ENCODE data around the gene AREL1. TPM values are rescaled to one million over a fixed set of nuclear protein-coding genes. Genes with fewer than 3 reads are reported as not detected.
"Not testable (repeated sequence)": the region's sequence is repeated elsewhere in the genome, so short reads cannot be mapped to it uniquely, and the experiment has no call there.

AREL1 gene, protein sequence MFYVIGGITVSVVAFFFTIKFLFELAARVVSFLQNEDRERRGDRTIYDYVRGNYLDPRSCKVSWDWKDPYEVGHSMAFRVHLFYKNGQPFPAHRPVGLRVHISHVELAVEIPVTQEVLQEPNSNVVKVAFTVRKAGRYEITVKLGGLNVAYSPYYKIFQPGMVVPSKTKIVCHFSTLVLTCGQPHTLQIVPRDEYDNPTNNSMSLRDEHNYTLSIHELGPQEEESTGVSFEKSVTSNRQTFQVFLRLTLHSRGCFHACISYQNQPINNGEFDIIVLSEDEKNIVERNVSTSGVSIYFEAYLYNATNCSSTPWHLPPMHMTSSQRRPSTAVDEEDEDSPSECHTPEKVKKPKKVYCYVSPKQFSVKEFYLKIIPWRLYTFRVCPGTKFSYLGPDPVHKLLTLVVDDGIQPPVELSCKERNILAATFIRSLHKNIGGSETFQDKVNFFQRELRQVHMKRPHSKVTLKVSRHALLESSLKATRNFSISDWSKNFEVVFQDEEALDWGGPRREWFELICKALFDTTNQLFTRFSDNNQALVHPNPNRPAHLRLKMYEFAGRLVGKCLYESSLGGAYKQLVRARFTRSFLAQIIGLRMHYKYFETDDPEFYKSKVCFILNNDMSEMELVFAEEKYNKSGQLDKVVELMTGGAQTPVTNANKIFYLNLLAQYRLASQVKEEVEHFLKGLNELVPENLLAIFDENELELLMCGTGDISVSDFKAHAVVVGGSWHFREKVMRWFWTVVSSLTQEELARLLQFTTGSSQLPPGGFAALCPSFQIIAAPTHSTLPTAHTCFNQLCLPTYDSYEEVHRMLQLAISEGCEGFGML
- 10 to 100 TPM; 57.3 to 62.4 TPM for total RNA-seq

DNA sequence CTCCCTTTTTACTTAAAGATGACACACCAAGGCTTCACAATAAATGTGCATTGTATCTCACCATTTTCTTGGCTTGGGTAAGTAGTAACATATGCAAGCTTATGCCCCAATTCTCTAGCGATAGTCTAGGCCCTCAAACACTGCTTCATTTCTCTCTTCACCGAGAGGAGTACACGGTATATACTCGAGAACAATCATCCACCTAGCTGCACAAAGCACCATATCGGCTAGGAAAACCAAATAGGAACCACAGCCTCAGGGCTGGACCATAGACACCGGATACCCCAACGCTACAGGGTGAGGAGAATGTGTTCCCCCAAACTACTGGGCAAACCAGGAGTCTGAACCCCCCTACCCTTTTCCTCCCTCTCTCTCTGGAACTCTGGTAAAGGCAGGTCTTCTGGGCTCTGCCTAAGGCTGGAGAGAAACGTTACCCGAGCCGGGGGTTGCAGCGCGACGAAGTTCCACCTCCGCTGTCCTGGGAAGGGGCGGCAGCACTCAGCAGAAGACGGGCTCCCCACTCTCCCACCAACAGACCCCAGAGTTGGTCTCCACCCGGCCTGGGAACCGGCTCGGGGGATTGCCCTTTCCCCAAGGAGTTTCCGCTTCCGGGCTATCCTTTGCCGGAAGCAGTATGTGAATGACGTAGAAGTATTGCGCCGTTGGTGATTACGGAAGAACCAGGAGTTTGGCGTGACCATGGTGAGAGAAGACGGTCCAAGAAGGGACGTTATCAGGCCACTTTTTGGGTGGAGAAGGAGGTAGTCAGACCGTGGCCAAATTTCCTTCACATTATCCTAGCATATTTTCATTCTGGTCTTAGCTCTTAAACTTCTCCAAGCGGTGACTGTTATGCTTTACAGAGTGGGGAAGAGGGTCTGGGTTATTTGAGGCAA lies at the start of gene AREL1, which contains the start of gene FCF1:
TSS of gene AREL1 (minus strand) at position 582 of the 896 bp plus-strand sequence. CDS start 27,465 bp downstream, outside the sequence.
TSS of gene FCF1 (plus strand) at position 646 of the 896 bp plus-strand sequence. CDS start at position 700, 54 bp downstream.
- H3K9me3 Mint-ChIP-seq, result no peaks in the 10 kb centered on the region
- peak within 1 kb of the TSS; percentile 86 to 97 for H3K27ac Mint-ChIP-seq
- no peaks in the 10 kb centered on the region for H3K27me3 Mint-ChIP-seq
- DNase-seq (ENCODE audit: low spot score) (peak; percentile 89), ATAC-seq (peak; percentile 98)
- H3K36me3 Mint-ChIP-seq, result peaks cover 20% of the 10 kb centered on the region
- peaks cover 30 to 48% of the 10 kb centered on the region in 2 donors for H3K4me1 Mint-ChIP-seq (ENCODE audit: low read depth in 2 of 2)
- peak within 1 kb of the TSS; percentile 97 for H3K4me3 Mint-ChIP-seq

DNA sequence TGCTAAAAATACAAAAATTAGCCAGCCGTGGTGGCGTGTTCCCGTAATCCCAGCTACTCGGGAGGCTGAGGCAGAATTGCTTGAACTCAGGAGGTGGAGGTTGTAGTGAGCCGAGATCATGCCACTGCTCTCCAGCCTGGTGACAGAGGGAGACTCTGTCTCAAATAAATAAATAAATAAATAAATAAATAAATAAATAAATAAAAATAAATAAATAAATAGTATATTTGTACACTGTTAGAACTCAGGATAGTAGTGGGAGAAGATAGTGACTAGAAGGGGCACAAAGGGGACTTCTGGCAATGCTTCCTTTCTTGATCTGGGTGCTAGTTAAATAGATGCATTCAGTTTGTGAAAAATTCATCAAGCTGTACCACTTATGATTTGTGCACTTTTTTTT lies 45.6 kb upstream of the AREL1 start:
- not testable (repeated sequence) for H3K9me3 Mint-ChIP-seq; H3K4me3 Mint-ChIP-seq; ATAC-seq; H3K27me3 Mint-ChIP-seq; H3K4me1 Mint-ChIP-seq (ENCODE audit: low read depth in 2 of 2); H3K36me3 Mint-ChIP-seq; DNase-seq (ENCODE audit: low spot score); H3K27ac Mint-ChIP-seq

DNA sequence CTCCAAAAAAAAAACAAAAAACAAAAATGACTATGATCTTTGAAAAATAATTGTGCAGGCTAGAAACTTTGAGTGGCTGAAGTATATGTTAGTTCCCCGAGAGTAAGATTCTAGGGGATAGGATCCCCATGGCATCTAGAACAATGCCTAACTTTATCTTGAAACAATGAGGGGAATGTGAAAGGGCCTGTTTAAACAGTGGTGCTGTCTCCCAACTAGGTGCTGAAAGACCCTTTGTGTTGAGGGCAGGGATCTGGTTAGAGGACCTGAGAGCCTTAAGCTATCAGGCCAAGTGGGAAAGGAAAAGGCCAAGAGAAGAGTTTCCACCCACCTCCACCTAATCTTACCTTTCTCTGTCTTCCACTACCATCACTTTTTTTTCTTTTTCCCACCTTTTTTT lies 43.4 kb upstream of the AREL1 start:
- Mint-ChIP-seq H3K27me3 (no peaks in the 10 kb centered on the region), H3K27ac (no peak overlapping the region), H3K4me1 (ENCODE audit: low read depth in 2 of 2) (no peaks in the 10 kb centered on the region), H3K36me3 (peaks cover 19% of the 10 kb centered on the region), H3K4me3 (no peak overlapping the region), H3K9me3 (peaks cover 8% of the 10 kb centered on the region)
- no peak for DNase-seq (ENCODE audit: low spot score)
- ATAC-seq, result no peak

DNA sequence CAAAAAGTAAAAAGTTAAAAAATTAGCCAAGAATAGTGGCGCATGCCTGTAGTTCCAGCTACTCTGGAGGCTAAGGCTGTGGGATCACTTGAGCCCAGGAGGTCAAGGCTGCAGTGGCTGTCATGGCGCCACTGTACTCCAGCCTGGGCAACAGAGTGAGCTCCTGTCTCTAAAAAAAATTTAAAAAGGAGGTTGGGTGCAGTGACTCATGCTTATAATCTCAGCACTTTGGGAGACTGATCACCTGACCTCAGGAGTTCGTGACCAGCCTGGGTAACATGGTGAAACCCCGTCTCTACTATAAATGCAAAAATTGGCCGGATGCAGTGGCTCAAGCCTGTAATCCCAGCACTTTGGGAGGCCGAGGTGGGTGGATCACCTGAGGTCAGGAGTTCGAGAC lies 42.0 kb upstream of the AREL1 start:
- no peak for ATAC-seq

DNA sequence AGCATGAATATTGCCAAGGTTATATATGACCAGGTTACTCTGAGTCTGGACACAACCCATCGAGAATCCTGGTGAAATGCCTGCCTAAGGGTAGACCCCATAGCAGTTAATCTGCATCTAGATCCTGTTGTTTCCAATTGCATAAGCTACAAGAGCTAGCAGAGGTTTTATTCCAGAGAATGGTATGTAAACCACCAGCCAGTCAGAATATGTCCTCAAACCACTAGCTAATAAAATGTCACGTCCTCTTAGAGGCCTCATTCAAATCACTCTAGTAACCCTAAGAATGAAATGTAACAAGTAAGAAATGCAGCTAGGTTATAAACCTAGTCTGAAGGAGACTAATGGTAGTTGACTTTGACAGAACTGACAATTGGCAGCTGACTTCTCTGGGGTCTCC lies 41.3 kb upstream of the AREL1 start:
- H3K27me3 Mint-ChIP-seq, result no peaks in the 10 kb centered on the region
- no peaks in the 10 kb centered on the region for H3K4me1 Mint-ChIP-seq (ENCODE audit: low read depth in 2 of 2)
- ATAC-seq (no peak), DNase-seq (ENCODE audit: low spot score) (no peak)
- H3K36me3 Mint-ChIP-seq, result peaks cover 19% of the 10 kb centered on the region
- peaks cover 8% of the 10 kb centered on the region for H3K9me3 Mint-ChIP-seq
- H3K27ac Mint-ChIP-seq, result no peak overlapping the region
- H3K4me3 Mint-ChIP-seq, result no peak overlapping the region

More for the DNA sequence above, 42.0 kb upstream of the AREL1 start:
- Mint-ChIP-seq H3K4me3 (no peak overlapping the region), H3K27ac (no peak overlapping the region), H3K27me3 (no peaks in the 10 kb centered on the region), H3K36me3 (peaks cover 19% of the 10 kb centered on the region), H3K9me3 (peaks cover 8% of the 10 kb centered on the region), H3K4me1 (ENCODE audit: low read depth in 2 of 2) (no peaks in the 10 kb centered on the region)
- DNase-seq (ENCODE audit: low spot score), result no peak

DNA sequence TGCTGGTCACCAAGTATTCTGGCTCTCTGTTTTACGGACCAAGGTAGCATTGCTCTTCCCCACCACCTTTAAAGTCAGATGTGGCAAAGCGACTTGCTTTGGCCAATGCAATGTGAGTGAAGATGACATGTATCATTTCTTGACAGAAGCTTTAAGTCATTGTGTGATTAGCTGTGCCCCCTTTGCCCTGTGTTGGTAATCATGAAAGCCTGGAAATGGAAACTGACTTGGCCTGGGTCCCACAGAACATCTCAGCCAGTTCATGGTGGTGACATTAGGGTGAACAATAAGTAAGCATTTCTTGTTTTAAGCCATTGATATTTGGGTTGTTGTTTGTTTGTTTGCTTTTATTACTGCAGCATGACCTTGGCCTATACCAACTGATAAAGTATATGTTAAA lies 34.4 kb upstream of the AREL1 start:
- H3K4me3 Mint-ChIP-seq, result no peak overlapping the region
- no peak overlapping the region for H3K27ac Mint-ChIP-seq
- peaks cover 6% of the 10 kb centered on the region for H3K36me3 Mint-ChIP-seq
- H3K27me3 Mint-ChIP-seq, result no peaks in the 10 kb centered on the region
- H3K4me1 Mint-ChIP-seq (ENCODE audit: low read depth in 2 of 2), result no peaks in the 10 kb centered on the region
- DNase-seq (ENCODE audit: low spot score) (no peak), ATAC-seq (no peak)
- peaks cover 4% of the 10 kb centered on the region for H3K9me3 Mint-ChIP-seq

DNA sequence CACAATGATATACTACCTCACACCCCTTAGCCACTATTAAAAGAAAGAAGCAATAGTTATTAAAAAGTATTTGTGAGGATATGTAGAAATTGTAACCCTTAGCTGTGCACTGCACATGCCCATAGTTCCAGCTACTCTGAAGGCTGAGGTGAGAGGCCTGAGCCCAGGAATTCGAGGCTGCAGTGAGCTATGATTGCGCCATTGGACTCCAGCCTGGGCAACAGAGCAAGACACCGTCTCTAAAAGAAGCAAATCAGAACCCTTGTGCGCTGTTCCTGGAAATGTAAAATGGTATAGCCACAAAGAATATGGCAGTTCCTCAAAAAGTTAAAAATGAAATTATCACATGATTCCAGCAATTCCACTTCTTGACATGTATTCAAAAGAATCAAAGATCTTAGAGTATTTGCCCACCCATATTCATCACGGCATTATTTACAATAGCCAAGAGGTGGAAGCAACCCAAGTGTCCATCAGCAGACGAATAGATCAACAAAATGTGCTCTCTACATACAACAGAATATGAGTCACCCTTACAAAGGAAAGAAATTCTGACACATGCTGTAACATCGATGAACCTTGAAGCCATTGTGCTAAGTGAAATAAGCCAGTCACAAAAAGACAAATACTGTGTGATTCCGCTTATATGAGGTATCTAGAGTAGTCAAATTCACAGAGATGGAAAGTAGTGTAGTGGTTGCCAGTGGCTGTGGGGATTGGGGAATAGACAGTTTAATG lies 26.6 kb upstream of the AREL1 start:
- ATAC-seq (no peak), DNase-seq (ENCODE audit: low spot score) (no peak)
- Mint-ChIP-seq H3K9me3 (no peaks in the 10 kb centered on the region), H3K36me3 (peaks cover 6% of the 10 kb centered on the region), H3K4me1 (ENCODE audit: low read depth in 2 of 2) (no peaks in the 10 kb centered on the region), H3K4me3 (no peak overlapping the region), H3K27me3 (no peaks in the 10 kb centered on the region), H3K27ac (no peak overlapping the region)

DNA sequence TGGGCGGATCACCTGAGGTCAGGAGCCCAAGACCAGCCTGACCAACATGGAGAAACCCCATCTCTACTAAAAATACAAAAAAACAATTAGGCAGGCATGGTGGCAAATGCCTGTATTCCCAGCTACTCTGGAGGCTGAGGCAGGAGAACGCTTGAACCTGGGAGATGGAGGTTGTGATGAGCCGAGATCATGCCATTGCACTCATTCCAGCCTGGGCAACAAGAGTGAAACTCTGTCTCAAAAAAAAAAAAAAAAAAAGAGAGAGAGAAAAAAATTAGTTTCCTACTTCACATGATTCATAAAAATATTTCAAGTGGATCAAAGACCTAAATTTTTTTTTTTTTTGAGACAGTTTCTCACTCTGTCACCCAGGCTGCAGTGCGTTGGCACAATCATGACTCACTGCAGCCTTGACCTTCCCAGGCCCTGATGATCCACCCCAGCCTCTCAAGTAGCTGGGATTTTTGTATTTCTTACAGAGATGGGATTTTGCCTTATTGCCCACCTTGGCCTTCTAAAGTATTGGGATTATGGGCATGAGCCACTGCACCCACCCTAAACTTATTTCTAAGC lies 25.0 kb upstream of the AREL1 start:
- H3K36me3 Mint-ChIP-seq, result peaks cover 15% of the 10 kb centered on the region
- H3K27me3 Mint-ChIP-seq, result no peaks in the 10 kb centered on the region
- H3K27ac Mint-ChIP-seq, result no peak overlapping the region
- no peaks in the 10 kb centered on the region for H3K4me1 Mint-ChIP-seq (ENCODE audit: low read depth in 2 of 2)
- ATAC-seq (no peak), DNase-seq (ENCODE audit: low spot score) (no peak)
- H3K9me3 Mint-ChIP-seq, result no peaks in the 10 kb centered on the region
- H3K4me3 Mint-ChIP-seq, result no peak overlapping the region

DNA sequence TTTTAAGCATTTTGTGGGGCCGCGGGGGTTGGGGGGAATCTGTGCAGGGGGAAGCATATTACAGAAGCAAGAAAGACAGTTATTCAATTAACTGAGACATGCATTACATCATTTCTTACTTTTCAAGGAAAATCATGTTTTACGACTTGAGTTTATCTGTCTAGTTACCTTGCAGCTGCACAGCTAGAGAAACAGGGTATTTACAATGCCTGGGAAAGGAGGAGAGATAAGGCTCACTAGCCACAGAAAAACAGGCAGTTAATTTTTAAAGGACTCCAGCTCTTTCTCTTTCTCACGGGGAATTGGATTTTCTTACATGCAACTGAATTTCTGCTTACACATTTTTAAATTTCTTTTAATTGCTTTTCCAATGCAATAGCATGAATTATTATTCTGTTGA lies 22.2 kb upstream of the AREL1 start:
- Mint-ChIP-seq H3K4me1 (ENCODE audit: low read depth in 2 of 2) (no peaks in the 10 kb centered on the region), H3K4me3 (no peak overlapping the region), H3K9me3 (no peaks in the 10 kb centered on the region), H3K27me3 (no peaks in the 10 kb centered on the region), H3K27ac (no peak overlapping the region), H3K36me3 (peaks cover 15% of the 10 kb centered on the region)
- DNase-seq (ENCODE audit: low spot score) (no peak), ATAC-seq (no peak)

DNA sequence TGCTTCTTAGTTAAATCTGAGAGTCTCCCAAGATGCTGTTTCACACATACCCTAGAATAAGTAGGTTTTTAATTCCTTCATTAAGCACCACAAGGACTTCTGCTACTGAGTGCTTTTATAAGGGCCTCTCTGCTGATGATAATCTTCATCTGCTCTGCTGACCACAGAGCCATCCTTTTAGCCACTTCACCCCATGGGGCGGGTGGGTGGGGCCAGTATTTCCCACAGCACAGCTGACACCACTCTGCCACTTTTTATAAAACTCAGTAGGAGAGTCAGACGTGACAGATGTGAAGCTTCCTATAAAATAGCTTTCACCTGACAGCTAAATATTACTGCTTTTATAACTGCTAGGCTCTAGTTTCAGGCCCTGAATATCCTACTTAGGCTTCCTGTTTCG lies 20.3 kb upstream of the AREL1 start:
- Mint-ChIP-seq H3K9me3 (no peaks in the 10 kb centered on the region), H3K4me1 (ENCODE audit: low read depth in 2 of 2) (peaks cover 0 to 3% of the 10 kb centered on the region in 2 donors), H3K27ac (no peak overlapping the region), H3K4me3 (no peak overlapping the region), H3K36me3 (peaks cover 21% of the 10 kb centered on the region), H3K27me3 (no peaks in the 10 kb centered on the region)
- ATAC-seq (no peak), DNase-seq (ENCODE audit: low spot score) (no peak)

DNA sequence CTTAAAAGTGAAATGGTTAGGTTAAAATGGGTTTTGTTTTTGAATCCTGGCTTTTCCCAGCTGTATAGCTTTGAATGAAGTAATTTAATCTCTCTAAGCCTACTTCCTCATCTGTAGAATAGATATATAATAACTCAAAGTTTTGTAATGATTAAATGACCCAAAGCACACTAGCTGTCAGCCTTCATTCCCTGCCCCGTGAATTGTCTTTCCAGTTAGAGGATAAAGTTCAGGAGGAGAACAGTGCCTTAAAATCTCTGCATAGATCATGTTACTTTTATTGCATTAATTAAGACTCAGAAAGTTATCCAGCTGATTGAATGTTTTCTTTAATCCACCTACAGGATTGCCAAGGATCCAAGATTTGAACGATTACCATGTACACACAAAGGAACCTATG lies 19.5 kb upstream of the AREL1 start:
- Mint-ChIP-seq H3K4me3 (no peak overlapping the region), H3K27ac (no peak overlapping the region), H3K27me3 (no peaks in the 10 kb centered on the region), H3K4me1 (ENCODE audit: low read depth in 2 of 2) (peaks cover 0 to 3% of the 10 kb centered on the region in 2 donors), H3K9me3 (no peaks in the 10 kb centered on the region), H3K36me3 (peaks cover 21% of the 10 kb centered on the region)
- DNase-seq (ENCODE audit: low spot score) (no peak), ATAC-seq (no peak)

DNA sequence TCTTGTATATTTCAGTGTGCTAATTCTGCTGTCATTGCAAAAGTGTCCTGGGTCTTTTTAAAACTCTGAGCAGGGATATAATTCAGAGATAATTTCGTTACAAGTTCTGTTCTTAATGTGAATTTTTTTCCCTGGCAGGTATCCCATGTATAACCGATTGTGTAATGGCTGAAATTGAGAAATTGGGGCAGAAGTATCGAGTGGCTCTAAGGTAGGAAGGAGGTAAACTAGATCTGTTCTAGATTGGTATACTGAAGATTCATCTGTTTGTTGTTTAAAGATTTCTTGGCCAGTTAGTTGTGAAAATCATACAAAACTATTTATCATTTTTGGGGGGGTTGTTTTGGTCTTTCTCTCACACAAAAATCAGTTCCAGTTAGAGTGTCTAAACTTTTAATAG lies 10.3 kb upstream of the AREL1 start:
- Mint-ChIP-seq H3K36me3 (peaks cover 8% of the 10 kb centered on the region), H3K9me3 (no peaks in the 10 kb centered on the region), H3K27me3 (no peaks in the 10 kb centered on the region), H3K4me1 (ENCODE audit: low read depth in 2 of 2) (no peaks in the 10 kb centered on the region), H3K4me3 (no peak overlapping the region), H3K27ac (no peak overlapping the region)
- ATAC-seq (no peak), DNase-seq (ENCODE audit: low spot score) (no peak)

DNA sequence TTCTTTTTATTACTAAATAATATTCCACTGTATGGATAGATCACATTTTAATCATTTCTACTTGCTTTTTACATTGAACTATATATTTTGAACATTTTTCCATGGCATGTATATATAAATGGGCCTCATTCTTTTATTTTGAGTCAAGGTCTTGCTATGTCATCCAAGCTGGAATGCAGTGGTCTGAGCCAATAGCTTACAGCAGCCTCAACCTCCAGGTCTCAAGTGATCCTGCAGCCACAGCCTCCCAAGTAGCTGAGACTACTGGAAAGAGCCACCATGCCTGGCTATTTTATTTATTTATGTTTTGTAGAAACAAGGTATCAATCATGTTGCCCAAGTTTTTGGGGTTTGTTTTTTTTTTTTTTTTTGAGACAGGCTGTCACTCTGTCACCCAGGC lies 7.6 kb upstream of the AREL1 start:
- no peak for DNase-seq (ENCODE audit: low spot score)
- no peaks in the 10 kb centered on the region for H3K9me3 Mint-ChIP-seq
- no peaks in the 10 kb centered on the region for H3K27me3 Mint-ChIP-seq
- H3K27ac Mint-ChIP-seq, result no peak overlapping the region
- no peak for ATAC-seq
- peaks cover 1 to 5% of the 10 kb centered on the region in 2 donors for H3K4me1 Mint-ChIP-seq (ENCODE audit: low read depth in 2 of 2)
- H3K4me3 Mint-ChIP-seq, result no peak overlapping the region
- H3K36me3 Mint-ChIP-seq, result peaks cover 21% of the 10 kb centered on the region

Data from natural killer cell treated with Interleukin-12 subunit alpha and Interleukin-12 subunit beta and Interleukin-15 and Interleukin-18, amount 100 ng/mL, for 72 hours (primary cell).